Measurements from ENCODE around the gene RNASE7.

GRCh38 chr14:21055432-21056117 lies 13.4 kb downstream of the RNASE7 start:
- TF ChIP-seq, protein P1, sequence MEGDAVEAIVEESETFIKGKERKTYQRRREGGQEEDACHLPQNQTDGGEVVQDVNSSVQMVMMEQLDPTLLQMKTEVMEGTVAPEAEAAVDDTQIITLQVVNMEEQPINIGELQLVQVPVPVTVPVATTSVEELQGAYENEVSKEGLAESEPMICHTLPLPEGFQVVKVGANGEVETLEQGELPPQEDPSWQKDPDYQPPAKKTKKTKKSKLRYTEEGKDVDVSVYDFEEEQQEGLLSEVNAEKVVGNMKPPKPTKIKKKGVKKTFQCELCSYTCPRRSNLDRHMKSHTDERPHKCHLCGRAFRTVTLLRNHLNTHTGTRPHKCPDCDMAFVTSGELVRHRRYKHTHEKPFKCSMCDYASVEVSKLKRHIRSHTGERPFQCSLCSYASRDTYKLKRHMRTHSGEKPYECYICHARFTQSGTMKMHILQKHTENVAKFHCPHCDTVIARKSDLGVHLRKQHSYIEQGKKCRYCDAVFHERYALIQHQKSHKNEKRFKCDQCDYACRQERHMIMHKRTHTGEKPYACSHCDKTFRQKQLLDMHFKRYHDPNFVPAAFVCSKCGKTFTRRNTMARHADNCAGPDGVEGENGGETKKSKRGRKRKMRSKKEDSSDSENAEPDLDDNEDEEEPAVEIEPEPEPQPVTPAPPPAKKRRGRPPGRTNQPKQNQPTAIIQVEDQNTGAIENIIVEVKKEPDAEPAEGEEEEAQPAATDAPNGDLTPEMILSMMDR (IDR thresholded peaks at IDR 0.05): no peak
- TF ChIP-seq POLR2AphosphoS5 (IDR thresholded peaks at IDR 0.05) (no peak), POLR2A (IDR thresholded peaks at IDR 0.05) (no peak)

Data from prostate gland (tissue), 2 donors.